ENCODE results near the gene ADAMTSL2.

The ADAMTSL2 gene

GRCh38 chr9:133518200-133518599 lies 16.3 kb upstream of the ADAMTSL2 start:
- DNase-seq (ENCODE audit: low spot score): no peak

GRCh38 chr9:133518706-133519449 lies 15.6 kb upstream of the ADAMTSL2 start:
- DNase-seq (ENCODE audit: low spot score): no peak

GRCh38 chr9:133519693-133520092 lies 14.8 kb upstream of the ADAMTSL2 start:
- DNase-seq (ENCODE audit: low spot score): no peak

- no peak for DNase-seq (ENCODE audit: low spot score)
Observed at GRCh38 chr9:133520121-133520835, 14.2 kb upstream of the ADAMTSL2 start.

- DNase-seq (ENCODE audit: low spot score): no peak
Observed at GRCh38 chr9:133521122-133522072, 13.1 kb upstream of the ADAMTSL2 start.

GRCh38 chr9:133522073-133522910 lies 12.2 kb upstream of the ADAMTSL2 start:
- no peak for DNase-seq (ENCODE audit: low spot score)

- DNase-seq (ENCODE audit: low spot score): no peak
Observed at GRCh38 chr9:133523106-133523505, 11.4 kb upstream of the ADAMTSL2 start.

- DNase-seq (ENCODE audit: low spot score): no peak
Observed at GRCh38 chr9:133524146-133524545, 10.4 kb upstream of the ADAMTSL2 start.

- DNase-seq (ENCODE audit: low spot score): no peak
Observed at GRCh38 chr9:133524679-133525228, 9.8 kb upstream of the ADAMTSL2 start, which contains the start of gene MYMK. TSS of gene MYMK (minus strand) at chr9:133524959. CDS start at chr9:133524844, 115 bp downstream.

- no peak for DNase-seq (ENCODE audit: low spot score)
Observed at GRCh38 chr9:133525677-133526076, 8.8 kb upstream of the ADAMTSL2 start.

GRCh38 chr9:133526721-133527321 lies 7.7 kb upstream of the ADAMTSL2 start:
- no peak for DNase-seq (ENCODE audit: low spot score)

GRCh38 chr9:133527444-133527920 lies 7.0 kb upstream of the ADAMTSL2 start:
- DNase-seq (ENCODE audit: low spot score): peak; percentile 83

GRCh38 chr9:133528001-133528875 lies 6.3 kb upstream of the ADAMTSL2 start:
- no peak for DNase-seq (ENCODE audit: low spot score)

- no peak for DNase-seq (ENCODE audit: low spot score)
Observed at GRCh38 chr9:133528876-133529241, 5.6 kb upstream of the ADAMTSL2 start.

GRCh38 chr9:133529457-133529856 lies 5.0 kb upstream of the ADAMTSL2 start:
- DNase-seq (ENCODE audit: low spot score): no peak

- DNase-seq (ENCODE audit: low spot score): no peak
Observed at GRCh38 chr9:133529874-133530273, 4.6 kb upstream of the ADAMTSL2 start.

- DNase-seq (ENCODE audit: low spot score): no peak
Observed at GRCh38 chr9:133531293-133531692, 3.2 kb upstream of the ADAMTSL2 start.

GRCh38 chr9:133532937-133533668 lies 1.4 kb upstream of the ADAMTSL2 start:
- no peak for DNase-seq (ENCODE audit: low spot score)

GRCh38 chr9:133533857-133534256 lies 647 bp upstream of the ADAMTSL2 start:
- DNase-seq (ENCODE audit: low spot score): no peak
